MCF 10A (cell line): ENCODE data around the gene JAKMIP2. TPM values are rescaled to one million over a fixed set of nuclear protein-coding genes. Genes with fewer than 3 reads are reported as not detected.

Experiments
- BruUV-seq: library from RNA; stranded (reverse); fragments of 400-500 nt; replicated peaks from 2 replicates; lab custom pipeline; 2021; lab: Mats Ljungman, UMichigan
- CTCF ChIA-PET: fragments of 300-600 bp; sonication (Branson Sonifier 250); formaldehyde crosslinking; extraction: SDS; loops from one replicate; lab custom pipeline; 2021; ENCODE audit warnings: antibody characterized with exemption, inconsistent platforms; lab: Yijun Ruan, JAX
- POLR2A ChIA-PET: fragments of 300-600, 350-650 bp; sonication (Branson Sonifier 250); formaldehyde crosslinking; extraction: SDS; loops from one replicate; lab custom pipeline; 2020; ENCODE audit warnings: antibody characterized with exemption, inconsistent platforms; lab: Yijun Ruan, JAX
- DNase-seq: peaks from one replicate; pipeline ENCODE4 v3.0.0-alpha.2; 2018; ENCODE audit not compliant: unreplicated experiment
- H3K27ac Mint-ChIP-seq: one replicate; pipeline ENCODE4 v1.8.0; 2022; ENCODE audit warnings: mild to moderate bottlenecking, low read depth, mixed read lengths; ENCODE audit not compliant: unreplicated experiment
- H3K27me3 Mint-ChIP-seq: one replicate; pipeline ENCODE4 v1.8.0; 2022; ENCODE audit warnings: mixed read lengths; ENCODE audit not compliant: insufficient read depth, unreplicated experiment
- H3K36me3 Mint-ChIP-seq: one replicate; pipeline ENCODE4 v1.8.0; 2022; ENCODE audit warnings: mild to moderate bottlenecking, moderate library complexity, mixed read lengths; ENCODE audit not compliant: insufficient read depth, unreplicated experiment
- H3K4me1 Mint-ChIP-seq: one replicate; pipeline ENCODE4 v1.8.0; 2022; ENCODE audit warnings: mixed read lengths; ENCODE audit not compliant: insufficient read depth, unreplicated experiment
- H3K4me3 Mint-ChIP-seq: one replicate; pipeline ENCODE4 v1.8.0; 2022; ENCODE audit warnings: mild to moderate bottlenecking, moderate library complexity, mixed read lengths; ENCODE audit not compliant: unreplicated experiment
- H3K9me3 Mint-ChIP-seq: one replicate; pipeline ENCODE4 v1.8.0; 2022; ENCODE audit warnings: mixed read lengths; ENCODE audit not compliant: unreplicated experiment
- CTCF ChIP-seq: fragments of 200-600 bp; IDR thresholded peaks from one replicate; pipeline ENCODE4 v1.8.0; 2022; ENCODE audit warnings: antibody characterized with exemption, mild to moderate bottlenecking; ENCODE audit not compliant: unreplicated experiment
- intact Hi-C: fragments of 100-400 bp; cut with micrococcal nuclease; formaldehyde crosslinking; loops from 2 replicates; pipeline ENCODE4 v1.14.1; 2022
- total RNA-seq: library from RNA; stranded (reverse); gene quantifications from 2 replicates; pipeline ENCODE4 v1.2.3, GENCODE V29; 2022

JAKMIP2 gene
- total RNA-seq, 1 experiment from 2014 or later = not detected

GRCh38 chr5:147547730-147548129 is 234.8 kb downstream of the JAKMIP2 start:
- Mint-ChIP-seq H3K36me3 (no peaks in the 10 kb centered on the region), H3K27ac (no peak overlapping the region), H3K9me3 (peaks cover 10% of the 10 kb centered on the region), H3K4me1 (no peaks in the 10 kb centered on the region), H3K27me3 (no peaks in the 10 kb centered on the region), H3K4me3 (no peak overlapping the region)
- intact Hi-C loops = no loop called here
- no peak for DNase-seq
- BruUV-seq = no TSS peak
- ChIA-PET POLR2A (interaction anchor here (2.0 kb wide), 1 partner anchor 9 kb away, joined by 4 read pairs; no protein-coding TSS in a partner anchor), CTCF (interaction anchor here (0.9 to 2.5 kb wide), 5 partner anchors 11 to 178 kb away, joined by 3 to 8 read pairs (median 4); no protein-coding TSS in a partner anchor)
- TF ChIP-seq CTCF = no peak

GRCh38 chr5:147544556-147544955 is 238.0 kb downstream of the JAKMIP2 start:
- TF ChIP-seq CTCF = no peak
- CTCF ChIA-PET = interaction anchor here (0.7 to 1.0 kb wide), 3 partner anchors 10 to 97 kb away, joined by 3 to 4 read pairs (median 4); no protein-coding TSS in a partner anchor
- no peaks in the 10 kb centered on the region for H3K27me3 Mint-ChIP-seq
- intact Hi-C loops = no loop called here
- no peaks in the 10 kb centered on the region for H3K4me1 Mint-ChIP-seq
- POLR2A ChIA-PET = no interaction called here
- no peak overlapping the region for H3K27ac Mint-ChIP-seq
- no peak for DNase-seq
- no peaks in the 10 kb centered on the region for H3K36me3 Mint-ChIP-seq
- peaks cover 5% of the 10 kb centered on the region for H3K9me3 Mint-ChIP-seq
- H3K4me3 Mint-ChIP-seq = no peak overlapping the region
- no TSS peak for BruUV-seq

GRCh38 chr5:147539053-147539452 is 243.5 kb downstream of the JAKMIP2 start:
- Mint-ChIP-seq H3K4me3 (no peak overlapping the region), H3K27ac (no peak overlapping the region), H3K36me3 (no peaks in the 10 kb centered on the region), H3K4me1 (peaks cover 37% of the 10 kb centered on the region), H3K27me3 (no peaks in the 10 kb centered on the region), H3K9me3 (no peaks in the 10 kb centered on the region)
- CTCF ChIA-PET = interaction anchor here (0.6 to 4.2 kb wide), 7 partner anchors 10 to 74 kb away, joined by 3 to 30 read pairs (median 4); partner anchors contain the start of gene DPYSL3
- intact Hi-C loops = no loop called here
- no TSS peak for BruUV-seq
- peak; percentile 61 for DNase-seq
- POLR2A ChIA-PET = no interaction called here
- TF ChIP-seq CTCF = no peak

- H3K9me3 Mint-ChIP-seq = no peaks in the 10 kb centered on the region
- no peak for DNase-seq
- peaks cover 37% of the 10 kb centered on the region for H3K4me1 Mint-ChIP-seq
- intact Hi-C loops = no loop called here
- no peak for TF ChIP-seq CTCF
- no peaks in the 10 kb centered on the region for H3K36me3 Mint-ChIP-seq
- no TSS peak for BruUV-seq
- no peaks in the 10 kb centered on the region for H3K27me3 Mint-ChIP-seq
- POLR2A ChIA-PET = interaction anchor here (0.9 kb wide), 1 partner anchor 9 kb away, joined by 4 read pairs; no protein-coding TSS in a partner anchor
- H3K4me3 Mint-ChIP-seq = no peak overlapping the region
- H3K27ac Mint-ChIP-seq = no peak overlapping the region
- CTCF ChIA-PET = interaction anchor here (0.6 to 4.2 kb wide), 5 partner anchors 8 to 90 kb away, joined by 3 to 30 read pairs (median 4); no protein-coding TSS in a partner anchor
These were observed 244.3 kb downstream of the JAKMIP2 start for GRCh38 chr5:147538236-147538635.

Other genes with a start within 250 kb of the JAKMIP2 start
- 1.5 and 4.0 TPM in 2 replicates for gene SPINK1, start 48.9 kb upstream of the JAKMIP2 start, total RNA-seq
- not detected in 2 replicates for gene SCGB3A2, start 96.0 kb upstream of the JAKMIP2 start, total RNA-seq
- gene C5orf46, start 123.8 kb upstream of the JAKMIP2 start, total RNA-seq = 2.1 and 5.7 TPM in 2 replicates